Measurements from ENCODE around the gene TXNDC15.
"Not testable (repeated sequence)": the region's sequence is repeated elsewhere in the genome, so short reads cannot be mapped to it uniquely, and the experiment has no call there.

TXNDC15 gene, protein sequence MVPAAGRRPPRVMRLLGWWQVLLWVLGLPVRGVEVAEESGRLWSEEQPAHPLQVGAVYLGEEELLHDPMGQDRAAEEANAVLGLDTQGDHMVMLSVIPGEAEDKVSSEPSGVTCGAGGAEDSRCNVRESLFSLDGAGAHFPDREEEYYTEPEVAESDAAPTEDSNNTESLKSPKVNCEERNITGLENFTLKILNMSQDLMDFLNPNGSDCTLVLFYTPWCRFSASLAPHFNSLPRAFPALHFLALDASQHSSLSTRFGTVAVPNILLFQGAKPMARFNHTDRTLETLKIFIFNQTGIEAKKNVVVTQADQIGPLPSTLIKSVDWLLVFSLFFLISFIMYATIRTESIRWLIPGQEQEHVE

GRCh38 chr5:134873987-134874830, at the start of gene TXNDC15:
TXNDC15 (plus strand) TSS chr5:134874371; CDS start chr5:134874428, 57 bp downstream.
- DNase-seq (ENCODE audit: low read depth): peak; percentile 63

- no peak for DNase-seq (ENCODE audit: low read depth)
These were observed 49.5 kb upstream of the TXNDC15 start for GRCh38 chr5:134824681-134825080.

GRCh38 chr5:134825212-134825611, 49.0 kb upstream of the TXNDC15 start:
- DNase-seq (ENCODE audit: low read depth): no peak

GRCh38 chr5:134833340-134834032, 40.7 kb upstream of the TXNDC15 start:
- no peak for DNase-seq (ENCODE audit: low read depth)

DNA sequence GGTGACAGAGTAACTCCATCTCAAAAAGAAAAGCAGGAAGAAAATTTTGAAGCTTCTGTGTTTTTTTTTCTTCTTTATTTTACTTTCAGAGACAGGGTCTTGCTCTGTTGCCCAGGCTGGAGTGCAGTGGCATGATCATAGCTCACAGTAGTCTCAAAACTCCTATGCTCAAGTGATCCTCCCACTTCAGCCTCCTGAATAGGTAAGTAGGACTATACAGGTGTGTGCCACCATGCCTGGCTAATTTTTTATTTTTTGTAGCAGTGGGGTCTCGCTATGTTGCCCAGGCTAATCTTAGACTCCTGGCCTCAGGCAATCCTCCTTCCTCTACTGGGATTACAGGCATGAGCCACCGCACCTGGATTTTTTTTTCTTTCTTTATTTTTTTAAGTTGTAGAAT, 38.5 kb upstream of the TXNDC15 start:
- no peak for DNase-seq (ENCODE audit: low read depth)

- no peak for DNase-seq (ENCODE audit: low read depth)
These were observed 36.5 kb upstream of the TXNDC15 start for GRCh38 chr5:134837530-134838181.

DNA sequence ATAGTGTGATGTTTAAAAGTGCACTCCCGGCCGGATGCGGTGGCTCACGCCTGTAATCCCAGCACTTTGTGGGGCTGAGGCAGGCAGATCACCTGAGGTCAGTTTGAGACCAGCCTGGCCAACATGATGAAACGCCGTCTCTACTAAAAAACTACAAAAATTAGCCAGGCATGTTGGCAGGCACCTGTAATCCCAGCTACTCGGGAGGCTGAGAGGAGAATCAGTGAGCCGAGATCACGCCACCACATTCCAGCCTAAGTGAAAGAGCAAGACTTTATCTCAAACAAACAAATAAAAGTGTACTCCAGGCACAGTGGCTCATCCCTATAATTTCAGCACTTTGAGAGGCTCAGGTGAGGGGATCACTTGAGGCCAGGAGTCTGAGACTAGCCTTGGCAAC, 35.8 kb upstream of the TXNDC15 start:
- not testable (repeated sequence) for DNase-seq (ENCODE audit: low read depth)

GRCh38 chr5:134840811-134841210, 33.4 kb upstream of the TXNDC15 start:
- DNase-seq (ENCODE audit: low read depth): no peak

GRCh38 chr5:134844252-134844651, 29.9 kb upstream of the TXNDC15 start:
- DNase-seq (ENCODE audit: low read depth): no peak

DNA sequence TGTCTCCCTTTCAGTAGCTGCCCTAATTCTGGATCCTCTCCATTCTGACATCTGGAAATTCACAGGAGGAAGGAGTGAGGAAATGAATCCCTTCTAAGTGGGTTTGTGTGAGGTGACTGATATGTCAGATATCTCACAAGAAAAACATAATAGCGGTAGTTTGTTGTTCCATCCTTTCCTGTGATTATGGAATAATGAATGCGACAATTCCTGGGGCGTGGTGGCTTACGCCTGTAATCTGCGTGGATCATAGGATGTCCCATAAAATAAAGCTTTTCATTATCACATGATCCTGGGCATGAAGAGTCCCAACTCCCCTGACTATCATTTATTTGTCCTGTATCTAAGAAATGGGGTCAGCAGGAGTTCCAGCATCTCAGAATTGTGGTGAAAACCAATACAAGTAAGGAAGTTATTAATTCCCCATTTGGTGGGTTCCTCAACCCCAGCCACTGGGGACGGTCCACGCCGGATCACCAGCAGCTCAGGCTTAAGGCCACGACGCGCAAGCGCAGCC, 28.8 kb upstream of the TXNDC15 start:
- no peak for DNase-seq (ENCODE audit: low read depth)

DNA sequence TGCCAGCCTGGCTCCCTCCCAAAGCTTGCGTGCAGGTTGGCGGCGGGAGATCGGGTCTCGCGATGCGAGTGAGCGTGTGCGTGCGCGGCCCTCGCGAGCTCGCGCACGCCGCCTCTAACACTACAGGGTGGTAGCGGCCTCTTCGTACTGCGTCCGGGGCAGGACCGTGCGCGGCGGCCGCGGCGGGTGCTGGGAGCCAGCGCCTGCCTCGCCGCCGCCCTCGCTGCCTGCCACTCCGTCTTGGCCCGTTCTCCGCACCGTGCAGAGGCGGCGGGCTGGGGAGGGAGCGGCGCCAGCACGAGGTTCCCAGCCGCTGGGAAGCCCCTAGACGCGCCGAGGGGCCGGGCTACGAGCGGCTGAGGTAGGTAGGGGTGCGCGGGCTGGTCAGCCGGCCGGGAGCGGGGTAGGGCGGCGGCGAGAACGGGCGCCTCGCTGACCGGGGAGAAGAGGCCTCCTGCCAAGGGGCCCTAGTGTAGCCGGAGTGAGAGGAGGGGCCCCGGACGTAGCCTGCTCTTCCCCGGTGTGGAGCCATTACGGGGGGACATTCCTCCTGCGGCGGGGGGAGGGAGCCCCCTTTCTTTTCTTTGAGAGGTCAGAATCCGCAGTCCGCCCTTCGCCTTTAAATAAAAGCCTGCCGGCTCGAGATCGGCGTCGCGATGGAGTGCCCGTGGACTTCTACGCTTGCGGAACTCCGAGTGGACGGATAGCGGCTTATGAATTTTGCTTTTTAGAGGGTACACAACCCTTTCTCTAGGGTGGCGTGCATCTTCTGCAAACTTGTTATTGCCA, 28.1 kb upstream of the TXNDC15 start, which contains the start of gene C5orf24:
Gene C5orf24, plus strand, starts transcription at position 117 of the 789 bp plus-strand sequence. CDS start 8,933 bp downstream, outside the sequence.
- peak; percentile 84 for DNase-seq (ENCODE audit: low read depth)

DNA sequence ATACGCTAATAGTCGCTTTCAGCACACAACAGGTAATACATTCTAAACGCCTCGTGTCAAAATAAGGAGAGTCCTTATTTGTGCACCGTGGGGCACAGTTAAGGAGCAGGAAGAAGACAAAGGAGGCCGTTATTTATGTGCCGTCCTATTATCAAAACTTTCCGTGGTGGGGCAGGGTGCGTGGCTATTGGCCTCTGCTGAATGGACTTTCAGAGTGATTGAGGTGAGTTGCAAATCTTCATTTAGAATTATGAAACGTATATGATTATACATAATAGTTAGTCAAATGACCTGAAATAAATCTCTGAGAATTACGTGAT, 27.6 kb upstream of the TXNDC15 start:
- DNase-seq (ENCODE audit: low read depth): no peak

GRCh38 chr5:134849434-134849933, 24.7 kb upstream of the TXNDC15 start:
- not testable (repeated sequence) for DNase-seq (ENCODE audit: low read depth)

DNA sequence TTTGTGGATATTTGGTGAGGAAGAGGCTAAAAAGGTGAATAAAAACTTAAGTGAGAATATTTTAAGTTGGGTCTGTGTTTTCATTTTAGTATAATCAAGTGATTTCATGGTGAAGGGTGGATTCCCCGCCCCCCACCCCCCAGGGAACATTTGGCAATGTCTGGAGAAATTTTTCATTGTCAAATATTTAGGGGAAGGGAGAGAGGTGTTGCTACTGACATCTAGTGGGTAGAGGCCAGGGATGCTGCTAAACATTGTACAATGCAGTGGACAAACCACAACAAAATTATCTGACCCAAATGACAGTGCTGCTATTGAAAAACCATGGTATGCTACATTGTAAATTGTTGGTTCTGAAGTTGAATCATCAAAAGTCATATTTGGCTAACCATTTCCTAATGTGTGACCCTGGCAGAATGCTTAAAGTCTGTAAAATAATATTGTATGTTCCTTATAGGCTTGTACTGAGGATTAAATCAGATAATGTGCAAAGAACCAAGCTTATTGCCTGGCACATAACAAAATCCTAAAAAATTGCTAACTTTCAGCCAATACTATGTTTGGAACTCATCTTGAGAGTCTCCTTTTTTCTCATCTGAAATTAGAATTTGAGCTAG, 22.8 kb upstream of the TXNDC15 start:
- DNase-seq (ENCODE audit: low read depth): no peak

DNA sequence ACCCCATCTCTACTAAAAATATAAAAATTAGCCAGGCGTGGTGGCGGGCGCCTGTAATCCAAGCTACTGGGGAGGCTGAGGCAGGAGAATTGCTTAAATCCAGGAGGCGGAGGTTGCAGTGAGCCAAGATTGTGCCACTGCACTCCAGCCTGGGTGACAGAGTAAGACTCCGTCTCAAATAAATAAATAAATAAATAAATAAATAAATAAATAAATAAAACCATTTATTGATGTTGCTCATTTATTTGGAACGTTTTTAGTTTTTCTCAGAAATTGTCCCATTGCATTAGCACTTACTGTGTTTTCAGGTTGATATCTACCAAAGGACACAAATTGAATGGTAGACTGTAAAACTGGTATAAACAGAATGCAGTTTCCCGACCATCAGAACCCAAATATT, 17.7 kb upstream of the TXNDC15 start:
- DNase-seq (ENCODE audit: low read depth): not testable (repeated sequence)

- DNase-seq (ENCODE audit: low read depth): no peak
These were observed 16.8 kb upstream of the TXNDC15 start for GRCh38 chr5:134857401-134857800.

GRCh38 chr5:134864707-134865106, 9.5 kb upstream of the TXNDC15 start:
- no peak for DNase-seq (ENCODE audit: low read depth)

DNA sequence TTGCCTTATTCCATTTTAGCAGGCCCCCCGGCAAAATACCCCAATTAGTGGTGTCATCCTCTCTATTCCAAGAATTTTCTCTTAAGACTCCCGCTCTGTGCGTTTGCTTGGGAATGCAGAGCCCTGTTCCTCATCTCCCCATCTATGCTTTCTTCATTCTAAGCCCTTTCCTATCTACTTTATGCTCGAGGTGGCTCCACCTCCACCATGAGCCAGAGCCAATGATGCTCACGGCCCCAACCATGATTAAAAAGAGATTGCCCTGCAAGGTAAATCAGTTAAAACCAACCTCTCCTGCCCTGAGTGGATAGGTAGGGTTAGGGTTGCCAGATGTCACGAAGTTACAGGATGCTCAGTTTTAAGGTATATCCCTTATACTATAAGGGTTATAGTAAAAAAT, 677 bp upstream of the TXNDC15 start:
- DNase-seq (ENCODE audit: low read depth): no peak

GRCh38 chr5:134874831-134875655, 872 bp downstream of the TXNDC15 start:
- no peak for DNase-seq (ENCODE audit: low read depth)
